Keratinocyte (primary cell): ENCODE measurements around the gene FGGY.

Experiments
- EZH2 ChIP-seq: IDR thresholded peaks from one replicate; pipeline ENCODE4 v1.6.1; 2012; ENCODE audit warnings: inconsistent platforms, mild to moderate bottlenecking, low read length, moderate library complexity
- TF ChIP-seq, protein P1 (sequence below), 3 experiments: IDR thresholded peaks in 1 of 3; conservative IDR thresholded peaks in 1 of 3; optimal IDR thresholded peaks in 1 of 3; 2 replicates in 2 of 3; 3 replicates in 1 of 3; pipeline versions ENCODE3 to v1.5.1; 2011; ENCODE audit warnings: low read length in 3 of 3, mild to moderate bottlenecking in 3 of 3, moderate library complexity in 2 of 3, control low read depth in 1 of 3, inconsistent platforms in 1 of 3; ENCODE audit not compliant: insufficient read depth in 2 of 3; ENCODE audit errors: extremely low read depth in 1 of 3

GRCh38 chr1:59709333-59709732, 412.4 kb downstream of the FGGY start:
- TF ChIP-seq, protein P1, sequence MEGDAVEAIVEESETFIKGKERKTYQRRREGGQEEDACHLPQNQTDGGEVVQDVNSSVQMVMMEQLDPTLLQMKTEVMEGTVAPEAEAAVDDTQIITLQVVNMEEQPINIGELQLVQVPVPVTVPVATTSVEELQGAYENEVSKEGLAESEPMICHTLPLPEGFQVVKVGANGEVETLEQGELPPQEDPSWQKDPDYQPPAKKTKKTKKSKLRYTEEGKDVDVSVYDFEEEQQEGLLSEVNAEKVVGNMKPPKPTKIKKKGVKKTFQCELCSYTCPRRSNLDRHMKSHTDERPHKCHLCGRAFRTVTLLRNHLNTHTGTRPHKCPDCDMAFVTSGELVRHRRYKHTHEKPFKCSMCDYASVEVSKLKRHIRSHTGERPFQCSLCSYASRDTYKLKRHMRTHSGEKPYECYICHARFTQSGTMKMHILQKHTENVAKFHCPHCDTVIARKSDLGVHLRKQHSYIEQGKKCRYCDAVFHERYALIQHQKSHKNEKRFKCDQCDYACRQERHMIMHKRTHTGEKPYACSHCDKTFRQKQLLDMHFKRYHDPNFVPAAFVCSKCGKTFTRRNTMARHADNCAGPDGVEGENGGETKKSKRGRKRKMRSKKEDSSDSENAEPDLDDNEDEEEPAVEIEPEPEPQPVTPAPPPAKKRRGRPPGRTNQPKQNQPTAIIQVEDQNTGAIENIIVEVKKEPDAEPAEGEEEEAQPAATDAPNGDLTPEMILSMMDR (optimal IDR thresholded peaks at IDR 0.05 in 1 of 3, IDR thresholded peaks at IDR 0.05 in 1 of 3, conservative IDR thresholded peaks at IDR 0.05 in 1 of 3; ENCODE audit: extremely low read depth in 1 of 3, insufficient read depth in 2 of 3, low read length in 3 of 3): no peak
- TF ChIP-seq EZH2: no peak
